GM23338 (cell line): ENCODE data around the gene MYLK4. TPM values are rescaled to one million over a fixed set of nuclear protein-coding genes. Genes with fewer than 3 reads are reported as not detected.
A peak's percentile ranks its signal among the peaks of the same experiment; 100 is the strongest.

Experiments used
- ATAC-seq: fragments of 200-7000 bp; cut with Tn5 transposase; 3 replicates; pipeline ENCODE4 v1.9.1; 2020
- DNase-seq: peaks from one replicate; pipeline ENCODE4 v3.0.0-alpha.2; 2015; ENCODE audit warnings: low spot score
- H2AFZ ChIP-seq: fragments of 200-600 bp; sonication (generic); 2 replicates; pipeline ENCODE4 v1.8.0; 2016; ENCODE audit warnings: antibody characterized with exemption, mild to moderate bottlenecking, moderate library complexity
- H3F3A ChIP-seq: fragments of 200-600 bp; sonication (generic); replicated peaks from 2 replicates; pipeline ENCODE4 v1.8.0; 2017; ENCODE audit warnings: antibody characterized with exemption, mixed run types, low read depth
- H3K27ac ChIP-seq: fragments of 200-600 bp; sonication (generic); 2 replicates; pipeline ENCODE4 v1.6.1; 2016; ENCODE audit warnings: low read depth
- H3K27me3 ChIP-seq: fragments of 200-600 bp; sonication (generic); 2 replicates; pipeline ENCODE4 v1.8.0; 2016; ENCODE audit warnings: mild to moderate bottlenecking, mixed run types, moderate library complexity; ENCODE audit not compliant: insufficient read depth
- H3K36me3 ChIP-seq: fragments of 200-600 bp; sonication (generic); 2 replicates; pipeline ENCODE4 v1.8.0; 2016; ENCODE audit warnings: mild to moderate bottlenecking; ENCODE audit not compliant: insufficient read depth
- H3K4me1 ChIP-seq: fragments of 200-600 bp; sonication (generic); 2 replicates; pipeline ENCODE4 v1.8.0; 2016; ENCODE audit warnings: mild to moderate bottlenecking, moderate library complexity; ENCODE audit not compliant: insufficient read depth
- H3K4me2 ChIP-seq: fragments of 200-600 bp; sonication (generic); 2 replicates; pipeline ENCODE4 v1.7.1; 2017; ENCODE audit warnings: mixed run types
- H3K4me3 ChIP-seq: fragments of 200-600 bp; sonication (generic); 2 replicates; pipeline ENCODE4 v1.6.1; 2016; ENCODE audit warnings: mixed run types
- H3K79me2 ChIP-seq: fragments of 200-600 bp; sonication (generic); replicated peaks from 2 replicates; pipeline ENCODE4 v1.8.0; 2017; ENCODE audit warnings: mild to moderate bottlenecking; ENCODE audit not compliant: insufficient read depth
- H3K9me2 ChIP-seq: fragments of 200-600 bp; sonication (generic); 2 replicates; pipeline ENCODE4 v1.8.0; 2017; ENCODE audit not compliant: insufficient read depth
- H4K20me1 ChIP-seq: fragments of 200-600 bp; sonication (generic); replicated peaks from 2 replicates; pipeline ENCODE4 v1.8.0; 2017; ENCODE audit warnings: mild to moderate bottlenecking; ENCODE audit not compliant: insufficient read depth
- H3K27ac Mint-ChIP-seq: 2 replicates; pipeline ENCODE4 v1.8.0; 2020; ENCODE audit warnings: inconsistent platforms, mild to moderate bottlenecking, moderate library complexity, mixed read lengths
- H3K27me3 Mint-ChIP-seq: 3 replicates; pipeline ENCODE4 v1.8.0; 2022; ENCODE audit warnings: low read depth, mild to moderate bottlenecking, moderate library complexity, mixed read lengths, inconsistent platforms; ENCODE audit not compliant: insufficient read depth, poor library complexity
- H3K36me3 Mint-ChIP-seq: 3 replicates; pipeline ENCODE4 v1.8.0; 2021; ENCODE audit warnings: low read depth, mild to moderate bottlenecking, inconsistent platforms, moderate library complexity, mixed read lengths
- H3K4me1 Mint-ChIP-seq: 3 replicates; pipeline ENCODE4 v1.8.0; 2020; ENCODE audit warnings: mild to moderate bottlenecking, inconsistent platforms, mixed read lengths
- H3K4me3 Mint-ChIP-seq: 3 replicates; pipeline ENCODE4 v1.8.0; 2021; ENCODE audit warnings: moderate library complexity, mild to moderate bottlenecking, inconsistent platforms, mixed read lengths
- H3K9me3 Mint-ChIP-seq: 3 replicates; pipeline ENCODE4 v1.8.0; 2020; ENCODE audit warnings: moderate library complexity, mild to moderate bottlenecking, inconsistent platforms, mixed read lengths
- CREB1 ChIP-seq: fragments of 250-450 bp; sonication (Bioruptor Pico); IDR thresholded peaks from 2 replicates; pipeline ENCODE4 v1.5.0; 2020; ENCODE audit warnings: low read depth, mild to moderate bottlenecking, moderate library complexity
- CTCF ChIP-seq, 2 experiments: fragments of 200-600 bp in 1 of 2; sonication (generic) in 1 of 2; conservative IDR thresholded peaks; 2 replicates each; pipeline versions ENCODE4 v1.5.1 to v1.6.1; 2016 to 2017; ENCODE audit warnings: antibody characterized with exemption in 2 of 2, low read depth in 2 of 2, mild to moderate bottlenecking in 2 of 2, moderate library complexity in 1 of 2
- ETS1 ChIP-seq: IDR thresholded peaks from 2 replicates; pipeline ENCODE4 v1.6.1; 2016; ENCODE audit warnings: antibody characterized with exemption
- EZH2 ChIP-seq: fragments of 200-600 bp; sonication (generic); IDR thresholded peaks from one replicate; pipeline ENCODE4 v1.8.0; 2017; ENCODE audit warnings: antibody characterized with exemption, mild to moderate bottlenecking, low read depth; ENCODE audit not compliant: unreplicated experiment
- EZH2phosphoT487 ChIP-seq: fragments of 200-600 bp; sonication (generic); IDR thresholded peaks from one replicate; pipeline ENCODE4 v1.8.1; 2018; ENCODE audit warnings: antibody characterized with exemption; ENCODE audit not compliant: unreplicated experiment
- JUNB ChIP-seq: IDR thresholded peaks from one replicate; pipeline ENCODE4 v1.6.1; 2016; ENCODE audit warnings: antibody characterized with exemption; ENCODE audit not compliant: unreplicated experiment
- NANOG ChIP-seq: IDR thresholded peaks from 2 replicates; pipeline ENCODE4 v1.6.1; 2016; ENCODE audit warnings: antibody characterized with exemption, borderline replicate concordance
- POLR2AphosphoS5 ChIP-seq: IDR thresholded peaks from 2 replicates; pipeline ENCODE4 v1.6.1; 2016; ENCODE audit warnings: antibody characterized with exemption, low read depth
- REST ChIP-seq: IDR thresholded peaks from one replicate; pipeline ENCODE4 v1.6.1; 2018; ENCODE audit warnings: antibody characterized with exemption; ENCODE audit not compliant: unreplicated experiment
- STAT1 ChIP-seq: IDR thresholded peaks from one replicate; pipeline ENCODE4 v1.6.1; 2016; ENCODE audit warnings: antibody characterized with exemption; ENCODE audit not compliant: unreplicated experiment
- ZNF114 ChIP-seq: fragments of 250-450 bp; sonication (Bioruptor Pico); IDR thresholded peaks from 2 replicates; pipeline ENCODE4 v1.5.0; 2020; ENCODE audit warnings: mild to moderate bottlenecking, moderate library complexity
- ZNF331 ChIP-seq: fragments of 250-450 bp; sonication (Bioruptor Pico); IDR thresholded peaks from 2 replicates; pipeline ENCODE4 v1.5.0; 2020; ENCODE audit warnings: low read depth, mild to moderate bottlenecking, moderate library complexity
- ZNF462 ChIP-seq: fragments of 250-450 bp; sonication (Bioruptor Pico); IDR thresholded peaks from 2 replicates; pipeline ENCODE4 v1.5.0; 2020; ENCODE audit warnings: mild to moderate bottlenecking, moderate library complexity
- polyA plus RNA-seq: library from polyadenylated mRNA; unstranded; fragments of >200 nt; fragmentation: Nextera tagmentation; extraction: Ambion mirVana; gene quantifications from 2 replicates; pipeline ENCODE4 v1.2.1, GENCODE V29; 2016
- total RNA-seq: library from RNA; depleted of rRNA; stranded (reverse); fragments of >200 nt; shearing (Covaris generic); gene quantifications from 2 replicates; pipeline ENCODE4 v1.2.3, GENCODE V29; 2014

The MYLK4 gene
- total and polyA plus RNA-seq, 2 experiments from 2014 or later = 0.03 to 0.17 TPM

- no peak for DNase-seq
- no peak overlapping the region for H3K27ac Mint-ChIP-seq
- TF ChIP-seq POLR2AphosphoS5 (no peak), EZH2 (no peak), STAT1 (no peak), ZNF462 (no peak), REST (no peak), JUNB (no peak), ZNF331 (CRISPR knock-in tag) (no peak), NANOG (no peak), ETS1 (no peak), ZNF114 (CRISPR knock-in tag) (no peak), EZH2phosphoT487 (no peak), CTCF (conservative IDR thresholded peaks at IDR 0.05; ENCODE audit: low read depth in 2 of 2) (no peak), CREB1 (CRISPR knock-in tag) (no peak)
These were observed 110.2 kb downstream of the MYLK4 start for GRCh38 chr6:2640551-2640950.

More at GRCh38 chr6:2640551-2640950, 110.2 kb downstream of the MYLK4 start:
- no peaks in the 10 kb centered on the region for H4K20me1 ChIP-seq
- Mint-ChIP-seq H3K9me3 (0 out of 3 replicates have a peak, but pooled peaks cover 3% of the 10 kb centered on the region), H3K27me3 (peaks cover 3% of the 10 kb centered on the region), H3K4me1 (peaks cover 24% of the 10 kb centered on the region), H3K36me3 (no peaks in the 10 kb centered on the region; the same call in 2 of the 3 replicates), H3K4me3 (no peak overlapping the region)
- H3K79me2 ChIP-seq = no peaks in the 10 kb centered on the region
- no peak overlapping the region for H3K27ac ChIP-seq
- H3F3A ChIP-seq = no peaks in the 10 kb centered on the region
- no peaks in the 10 kb centered on the region for H3K27me3 ChIP-seq
- H3K36me3 ChIP-seq = no peaks in the 10 kb centered on the region
- ATAC-seq = peak; percentile 71
- H3K4me1 ChIP-seq = peaks cover 9% of the 10 kb centered on the region
- no peak overlapping the region for H3K4me3 ChIP-seq
- no peaks in the 10 kb centered on the region; the same call in none of the 2 replicates for H3K9me2 ChIP-seq
- H2AFZ ChIP-seq = peak overlapping the region; percentile 24; the same call in 1 of the 2 replicates
- H3K4me2 ChIP-seq = 0 out of 2 replicates have a peak overlapping the region, but pooled peaks have one; percentile 6
